HepG2 (cell line): ENCODE measurements around the gene PCDH10. TPM values are rescaled to one million over a fixed set of nuclear protein-coding genes. Genes with fewer than 3 reads are reported as not detected.

Experiments
- ATAC-seq: fragments of 200-7000 bp; cut with Tn5 transposase; 3 replicates; pipeline ENCODE4 v1.9.1; 2020; ENCODE audit warnings: mild to moderate bottlenecking, moderate library complexity
- BruUV-seq: library from RNA; stranded (reverse); fragments of 400-500 nt; replicated peaks from 2 replicates; lab custom pipeline; 2021; lab: Mats Ljungman, UMichigan
- CTCF ChIA-PET: fragments of 300-600 bp; formaldehyde crosslinking; extraction: SDS; loops from one replicate; lab custom pipeline; 2021; ENCODE audit warnings: low total read pairs, inconsistent platforms, low intra/inter-chr PET ratio; lab: Yijun Ruan, JAX
- POLR2A ChIA-PET: fragments of 350-600 bp; sonication (Branson Sonifier 250); formaldehyde crosslinking; loops from one replicate; lab custom pipeline; 2020; ENCODE audit warnings: antibody characterized with exemption, inconsistent platforms; lab: Yijun Ruan, JAX
- DNase-seq: peaks from one replicate; pipeline ENCODE4 v3.0.0-alpha.2; 2015; ENCODE audit warnings: low spot score
- FAIRE-seq: peaks from 3 replicates; lab custom pipeline; 2011; peaks lifted over from hg19 to GRCh38; lab: Jason Lieb, UNC
- H2AFZ ChIP-seq: one replicate; pipeline ENCODE4 v1.6.1; 2011; ENCODE audit warnings: low read length, inconsistent platforms
- H3K27ac ChIP-seq: fragments of 300-600 bp; 3 replicates; pipeline ENCODE4 v1.8.0; 2011; ENCODE audit warnings: mixed run types, mild to moderate bottlenecking, mixed read lengths, low read length, inconsistent platforms; ENCODE audit not compliant: insufficient read depth; ENCODE audit errors: extremely low read length
- H3K27me3 ChIP-seq, 2 experiments: fragments of 200-600 bp in 1 of 2; 2 replicates in 1 of 2; 3 replicates in 1 of 2; pipeline versions ENCODE4 v1.6.0 to v1.8.0; 2011; ENCODE audit warnings: low read length in 2 of 2, mild to moderate bottlenecking in 2 of 2, moderate library complexity in 2 of 2, inconsistent platforms in 1 of 2; ENCODE audit not compliant: insufficient read depth in 2 of 2, control insufficient read depth in 1 of 2
- H3K36me3 ChIP-seq, 2 experiments: fragments of 200-600 bp in 1 of 2; replicated peaks in 1 of 2; 2 replicates in 1 of 2; 3 replicates in 1 of 2; pipeline versions ENCODE4 v1.5.1 to v1.8.0; 2011; ENCODE audit warnings: low read length in 2 of 2, inconsistent platforms in 1 of 2; ENCODE audit not compliant: insufficient read depth in 2 of 2, control insufficient read depth in 1 of 2
- H3K4me1 ChIP-seq: 2 replicates; pipeline ENCODE4 v1.5.1; 2012; ENCODE audit warnings: low read length, inconsistent platforms; ENCODE audit not compliant: insufficient read depth
- H3K4me2 ChIP-seq: 2 replicates; pipeline ENCODE4 v1.6.0; 2011; ENCODE audit warnings: low read depth, low read length, inconsistent platforms
- H3K4me3 ChIP-seq, 3 experiments: fragments of 200-600 bp in 1 of 3; sonication (generic), shearing (Covaris generic) in 1 of 3; replicated peaks in 1 of 3; 2 replicates each; pipeline ENCODE4 v1.5.1; 2011 to 2016; ENCODE audit warnings: low read length in 3 of 3, inconsistent platforms in 2 of 3, low read depth in 2 of 3, mild to moderate bottlenecking in 2 of 3, control low read depth in 1 of 3, mixed read lengths in 1 of 3; ENCODE audit not compliant: insufficient read depth in 1 of 3
- H3K79me2 ChIP-seq: one replicate; pipeline ENCODE4 v1.6.1; 2011; ENCODE audit warnings: low read length, inconsistent platforms; ENCODE audit not compliant: insufficient read depth
- H3K9ac ChIP-seq: 2 replicates; pipeline ENCODE4 v1.6.0; 2011; ENCODE audit warnings: mild to moderate bottlenecking, low read depth, low read length, inconsistent platforms; ENCODE audit not compliant: insufficient read depth
- H3K9me3 ChIP-seq: 2 replicates; pipeline ENCODE4 v1.5.1; 2012; ENCODE audit warnings: mild to moderate bottlenecking, low read length
- H4K20me1 ChIP-seq: 2 replicates; pipeline ENCODE4 v1.6.0; 2011; ENCODE audit warnings: inconsistent platforms, mild to moderate bottlenecking, low read length, moderate library complexity; ENCODE audit not compliant: insufficient read depth
- DMAP1 ChIP-seq: IDR thresholded peaks from 2 replicates; pipeline ENCODE4 v1.6.1; 2016
- NCOA5 ChIP-seq: sonication (generic); formaldehyde crosslinking; IDR thresholded peaks from 2 replicates; pipeline ENCODE4 v1.4.0; 2020; ENCODE audit warnings: missing genetic modification reagents
- WGBS: methylation state at CpG from one replicate; pipeline ENCODE4 v1.1.6; 2017; ENCODE audit warnings: low lambda C conversion rate; 5-methylcytosine and 5-hydroxymethylcytosine counted together
- in situ Hi-C: cut with HindIII; loops from 2 replicates; pipeline ENCODE4 v1.10.0; 2017; ENCODE audit warnings: low pct_unique_long_range_greater_than_20kb; ENCODE audit not compliant: extremely low pct_ligation_motif_present
- intact Hi-C: fragments of 100-400 bp; cut with micrococcal nuclease; formaldehyde crosslinking; loops from one replicate; pipeline ENCODE4 v1.10.0; 2022; ENCODE audit not compliant: unreplicated experiment
- polyA plus RNA-seq, 8 experiments: library from polyadenylated mRNA; depleted of rRNA in 3 of 8; stranded (reverse) in 7 of 8; unstranded in 1 of 8; fragments of >200 nt; fragmentation: Illumina TruSeq in 4 of 8; extraction: Trizol in 4 of 8; gene quantifications; 2 replicates each; pipeline versions ENCODE4 v1.2.1 to v1.2.3, GENCODE V29; 2011 to 2016; ENCODE audit warnings: low read depth in 4 of 8, missing spikeins in 1 of 8, mixed read lengths in 1 of 8; ENCODE audit not compliant: insufficient read depth in 1 of 8
- total RNA-seq, 5 experiments: library from RNA; depleted of rRNA; stranded (reverse); fragments of >200 nt; fragmentation: Illumina TruSeq; extraction: Trizol; gene quantifications; 2 replicates each; pipeline ENCODE4 v1.2.3, GENCODE V29; 2016; ENCODE audit warnings: low read depth in 1 of 5
- TF ChIP-seq, protein P1 (sequence below): sonication (generic); formaldehyde crosslinking; IDR thresholded peaks from 2 replicates; pipeline ENCODE4 v1.9.0; 2022; ENCODE audit warnings: missing genetic modification reagents, mild to moderate bottlenecking, borderline replicate concordance

The PCDH10 gene
- total and polyA plus RNA-seq, 2 of the 13 experiments (the other 11 are each of a cell fraction or from before 2014, with no cell fraction given) = not detected

GRCh38 chr4:133157460-133158160 is 8.5 kb downstream of the PCDH10 start (continued):
- TF ChIP-seq, protein P1, sequence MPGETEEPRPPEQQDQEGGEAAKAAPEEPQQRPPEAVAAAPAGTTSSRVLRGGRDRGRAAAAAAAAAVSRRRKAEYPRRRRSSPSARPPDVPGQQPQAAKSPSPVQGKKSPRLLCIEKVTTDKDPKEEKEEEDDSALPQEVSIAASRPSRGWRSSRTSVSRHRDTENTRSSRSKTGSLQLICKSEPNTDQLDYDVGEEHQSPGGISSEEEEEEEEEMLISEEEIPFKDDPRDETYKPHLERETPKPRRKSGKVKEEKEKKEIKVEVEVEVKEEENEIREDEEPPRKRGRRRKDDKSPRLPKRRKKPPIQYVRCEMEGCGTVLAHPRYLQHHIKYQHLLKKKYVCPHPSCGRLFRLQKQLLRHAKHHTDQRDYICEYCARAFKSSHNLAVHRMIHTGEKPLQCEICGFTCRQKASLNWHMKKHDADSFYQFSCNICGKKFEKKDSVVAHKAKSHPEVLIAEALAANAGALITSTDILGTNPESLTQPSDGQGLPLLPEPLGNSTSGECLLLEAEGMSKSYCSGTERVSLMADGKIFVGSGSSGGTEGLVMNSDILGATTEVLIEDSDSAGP (CRISPR knock-in tag) = no peak

DNA sequence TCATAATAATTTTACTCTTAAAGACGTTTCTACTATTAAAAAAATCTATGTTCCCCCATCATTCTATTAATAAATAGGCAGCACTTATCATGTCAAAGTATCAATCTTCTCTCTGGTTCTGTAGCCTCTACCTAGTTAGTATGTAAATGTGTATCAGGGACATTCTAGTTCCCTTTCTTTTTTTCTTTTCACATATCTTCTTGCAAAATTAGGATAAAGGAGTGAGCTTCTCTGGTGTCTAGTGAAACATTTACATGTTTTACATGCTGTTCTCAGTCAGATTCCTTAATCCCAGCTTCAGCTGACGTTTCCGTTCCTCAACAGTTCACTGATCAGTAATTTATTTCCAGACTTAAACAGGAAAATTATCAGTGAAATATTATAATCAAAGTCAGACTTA is 11.8 kb downstream of the PCDH10 start:
- no peak overlapping the region for H3K4me2 ChIP-seq
- ATAC-seq = no peak
- TF ChIP-seq NCOA5 (no peak), DMAP1 (CRISPR knock-in tag) (no peak)
- H3K4me1 ChIP-seq = no peaks in the 10 kb centered on the region
- H3K79me2 ChIP-seq = no peaks in the 10 kb centered on the region
- H3K27me3 ChIP-seq = no peaks in the 10 kb centered on the region
- CTCF ChIA-PET = no interaction called here
- H3K9ac ChIP-seq = no peak overlapping the region
- intact Hi-C loops (no loop called here), in situ Hi-C loops (no loop called here)
- no TSS peak for BruUV-seq
- H4K20me1 ChIP-seq = no peaks in the 10 kb centered on the region
- DNase-seq = no peak
- WGBS = 14% methylated on average over 3 of the region's 3 CpGs
- no peak for FAIRE-seq
- no peaks in the 10 kb centered on the region for H3K36me3 ChIP-seq
- POLR2A ChIA-PET = no interaction called here
- no peak overlapping the region for H2AFZ ChIP-seq
- H3K4me3 ChIP-seq = no peak overlapping the region
- H3K9me3 ChIP-seq = no peaks in the 10 kb centered on the region
- H3K27ac ChIP-seq = no peak overlapping the region
